Cardiac fibroblast (primary cell): ENCODE data around the gene CD320.
"Not testable (repeated sequence)": the region's sequence is repeated elsewhere in the genome, so short reads cannot be mapped to it uniquely, and the experiment has no call there.

Source experiments
- DNase-seq, 2 donors: peaks; one replicate each; pipeline versions ENCODE4 v3.0.0 to v3.0.0-alpha.2; 2010; ENCODE audit warnings: low read depth in 2 of 2
- H3K4me3 ChIP-seq, 2 donors: replicated peaks in 1 of 2; 1 replicate in 1 of 2; 2 replicates in 1 of 2; pipeline ENCODE4 v1.5.1; 2011; ENCODE audit warnings: low read depth in 2 of 2, low read length in 2 of 2, mild to moderate bottlenecking in 2 of 2, moderate library complexity in 1 of 2
- CTCF ChIP-seq: IDR thresholded peaks from one replicate; pipeline ENCODE4 v1.5.1; 2011; ENCODE audit warnings: low read depth, mild to moderate bottlenecking, low read length, inconsistent platforms

Gene CD320

GRCh38 chr19:8304841-8305621 is 3.1 kb downstream of the CD320 start:
- H3K4me3 ChIP-seq, result no peak overlapping the region
- DNase-seq, result no peak
- TF ChIP-seq CTCF, result no peak

- no peak for TF ChIP-seq CTCF
- no peak for DNase-seq
- H3K4me3 ChIP-seq, result no peak overlapping the region
Measured at GRCh38 chr19:8302734-8303133, 5.4 kb downstream of the CD320 start.

GRCh38 chr19:8302357-8302691 is 5.8 kb downstream of the CD320 start:
- DNase-seq, result peak in 1 of 2 donors; percentile 29
- TF ChIP-seq CTCF, result no peak
- no peak overlapping the region for H3K4me3 ChIP-seq

DNA sequence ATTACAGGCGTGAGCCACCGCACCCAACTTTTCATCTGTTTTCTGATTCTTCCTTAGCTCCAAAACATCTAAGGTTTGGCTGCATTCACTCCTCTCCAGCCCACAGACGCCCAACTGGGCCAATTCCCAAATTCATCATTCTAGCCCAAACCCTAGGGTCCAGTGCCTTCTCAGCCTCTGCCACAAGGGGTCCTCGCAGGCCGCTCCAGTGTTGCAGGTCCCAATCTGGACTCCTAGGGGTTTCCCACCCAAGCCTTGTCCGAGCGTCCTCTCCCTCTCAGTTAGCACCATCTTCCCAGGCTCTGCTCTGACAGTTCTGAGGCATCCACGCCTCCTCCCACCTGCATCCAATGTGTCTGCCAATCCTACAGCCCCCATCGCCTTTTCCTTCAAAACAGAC is 16.8 kb downstream of the CD320 start:
- DNase-seq, H3K4me3 ChIP-seq: not testable (repeated sequence)

- H3K4me3 ChIP-seq, result not testable (repeated sequence)
Measured at GRCh38 chr19:8276508-8276907, 31.6 kb downstream of the CD320 start.

DNA sequence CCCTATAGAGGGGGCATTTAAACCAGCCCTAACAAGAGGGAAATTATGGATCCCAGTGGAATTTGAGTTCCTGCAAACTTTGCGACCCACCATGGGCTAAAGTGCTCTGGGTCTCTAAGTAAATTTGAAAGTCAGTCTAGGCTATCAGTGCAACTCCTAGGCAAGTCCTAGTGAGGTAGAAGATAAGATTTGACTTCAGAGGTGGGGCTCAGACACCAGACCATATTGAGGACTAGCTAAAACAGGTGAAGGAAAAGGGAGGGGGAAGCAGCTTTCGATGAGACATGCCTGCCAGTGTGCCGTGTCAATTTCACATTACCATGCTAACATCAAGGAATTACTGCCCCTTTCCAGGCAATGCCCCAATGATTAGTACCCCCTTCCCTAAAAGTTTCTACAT is 38.4 kb downstream of the CD320 start:
- DNase-seq, result no peak
- no peak overlapping the region for H3K4me3 ChIP-seq
- no peak for TF ChIP-seq CTCF

More at GRCh38 chr19:8276508-8276907, 31.6 kb downstream of the CD320 start:
- DNase-seq, result not testable (repeated sequence)

DNA sequence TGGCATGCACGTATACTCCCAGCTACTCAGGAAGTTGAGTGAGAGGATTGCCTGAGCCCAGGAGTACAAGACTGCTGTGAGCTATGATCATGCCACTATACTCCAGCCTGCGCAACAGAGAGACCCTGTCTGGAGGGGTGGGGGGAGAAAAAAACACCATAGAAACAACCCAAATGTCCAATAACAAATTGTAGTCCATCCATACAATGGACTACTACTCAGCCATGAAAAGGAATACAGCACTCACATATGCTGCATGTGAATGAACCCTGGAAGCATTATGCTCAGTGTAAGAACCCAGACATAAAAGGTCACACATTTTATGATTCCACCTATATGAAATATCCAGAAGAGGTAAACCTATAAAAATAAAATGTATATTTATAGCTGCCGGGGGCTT is 42.3 kb downstream of the CD320 start:
- no peak overlapping the region for H3K4me3 ChIP-seq
- no peak for DNase-seq
- TF ChIP-seq CTCF, result no peak

DNA sequence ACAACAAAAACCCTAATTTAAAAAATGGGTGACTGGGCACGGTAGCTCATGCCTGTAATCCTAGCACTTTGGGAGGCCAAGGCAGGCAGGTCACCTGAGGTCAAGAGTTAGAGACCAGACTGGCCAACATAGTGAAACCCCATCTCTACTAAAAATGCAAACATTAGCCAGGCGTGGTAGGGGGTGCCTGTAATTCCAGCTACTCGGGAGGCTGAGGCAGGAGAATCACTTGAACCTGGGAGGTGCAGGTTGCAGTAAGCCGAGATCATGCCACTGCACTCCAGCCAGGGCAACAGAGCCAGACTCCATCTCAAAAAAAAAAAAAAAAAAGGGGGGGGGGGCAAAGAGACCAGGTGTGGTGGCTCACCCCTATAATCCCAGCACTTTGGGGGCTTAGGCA is 43.9 kb downstream of the CD320 start:
- not testable (repeated sequence) for DNase-seq, H3K4me3 ChIP-seq
